ENCODE results near the gene HOXC13. TPM values are rescaled to one million over a fixed set of nuclear protein-coding genes. Genes with fewer than 3 reads are reported as not detected.

The HOXC13 gene
- total RNA-seq, 1 donor from 2014 or later = not detected

DNA sequence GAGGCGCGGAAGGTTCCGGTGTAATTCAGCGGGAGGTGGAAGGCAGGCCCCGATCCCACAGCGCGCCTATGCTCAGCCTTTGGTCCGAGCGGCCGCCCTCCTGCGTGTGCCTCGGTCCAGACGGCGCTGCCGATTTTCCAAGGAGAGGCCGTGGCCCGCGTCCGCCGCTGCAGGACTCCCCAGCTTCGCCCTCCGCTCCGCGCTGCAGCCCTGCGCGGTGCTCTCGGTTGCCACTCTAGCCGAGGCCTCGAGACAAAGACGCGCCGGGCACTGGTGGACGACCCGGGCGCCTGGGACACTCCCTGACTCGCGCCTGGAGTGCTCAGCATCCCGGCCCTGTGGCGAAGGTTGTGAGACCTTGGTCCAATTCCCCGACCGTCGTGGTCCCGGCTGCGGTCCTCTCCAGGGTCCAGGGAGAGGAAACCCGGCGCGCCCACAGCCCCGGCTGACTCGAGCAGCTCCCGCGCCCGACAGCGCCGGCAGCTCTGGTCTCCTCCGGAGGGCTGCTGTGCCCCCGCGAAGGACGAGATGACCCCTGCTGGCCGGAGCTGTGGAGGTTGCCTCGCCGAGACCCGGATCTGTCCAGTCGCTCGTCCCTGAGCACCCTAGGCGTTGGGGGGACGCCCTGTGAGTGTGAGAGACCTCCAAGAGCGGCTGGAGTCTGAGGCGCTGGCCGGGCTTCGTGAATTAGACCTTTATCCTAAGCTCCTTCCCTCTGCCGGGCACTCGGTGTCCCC, 22.6 kb downstream of the HOXC13 start:
- Histone ChIP-seq H3K27me3 (ENCODE audit: control insufficient read depth, insufficient read depth, low read length) (peaks cover 78% of the 10 kb centered on the region), H3K4me3 (ENCODE audit: low read depth, low read length) (no peak overlapping the region)
- no peak for FAIRE-seq

DNA sequence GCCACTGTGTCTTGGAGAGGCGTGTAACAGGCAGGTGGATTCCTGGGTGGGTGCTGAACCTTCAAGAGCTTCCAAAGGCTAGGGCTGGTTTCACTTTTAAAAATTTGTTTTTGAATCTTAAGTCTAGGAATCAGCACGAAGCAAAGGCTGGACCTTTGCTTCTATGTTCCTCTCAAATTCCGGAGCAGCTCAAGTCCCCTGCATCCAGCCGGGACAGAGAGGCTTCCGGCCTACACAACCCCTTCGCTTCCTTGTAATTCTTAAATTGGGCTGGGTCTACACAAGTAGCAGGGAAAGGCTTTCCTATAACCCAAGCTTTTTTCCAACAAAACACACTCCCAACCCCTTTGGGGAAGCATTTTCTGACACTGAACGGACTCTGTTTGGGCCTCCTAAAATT, 24.4 kb downstream of the HOXC13 start:
- DNase-seq (ENCODE audit: low read depth) = no peak

More for the DNA sequence above, 22.6 kb downstream of the HOXC13 start:
- no peaks in the 10 kb centered on the region for H3K36me3 ChIP-seq (ENCODE audit: control insufficient read depth, insufficient read depth, low read length)
- TF ChIP-seq, protein P1, sequence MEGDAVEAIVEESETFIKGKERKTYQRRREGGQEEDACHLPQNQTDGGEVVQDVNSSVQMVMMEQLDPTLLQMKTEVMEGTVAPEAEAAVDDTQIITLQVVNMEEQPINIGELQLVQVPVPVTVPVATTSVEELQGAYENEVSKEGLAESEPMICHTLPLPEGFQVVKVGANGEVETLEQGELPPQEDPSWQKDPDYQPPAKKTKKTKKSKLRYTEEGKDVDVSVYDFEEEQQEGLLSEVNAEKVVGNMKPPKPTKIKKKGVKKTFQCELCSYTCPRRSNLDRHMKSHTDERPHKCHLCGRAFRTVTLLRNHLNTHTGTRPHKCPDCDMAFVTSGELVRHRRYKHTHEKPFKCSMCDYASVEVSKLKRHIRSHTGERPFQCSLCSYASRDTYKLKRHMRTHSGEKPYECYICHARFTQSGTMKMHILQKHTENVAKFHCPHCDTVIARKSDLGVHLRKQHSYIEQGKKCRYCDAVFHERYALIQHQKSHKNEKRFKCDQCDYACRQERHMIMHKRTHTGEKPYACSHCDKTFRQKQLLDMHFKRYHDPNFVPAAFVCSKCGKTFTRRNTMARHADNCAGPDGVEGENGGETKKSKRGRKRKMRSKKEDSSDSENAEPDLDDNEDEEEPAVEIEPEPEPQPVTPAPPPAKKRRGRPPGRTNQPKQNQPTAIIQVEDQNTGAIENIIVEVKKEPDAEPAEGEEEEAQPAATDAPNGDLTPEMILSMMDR (IDR thresholded peaks at IDR 0.05; ENCODE audit: insufficient read depth, low read length, severe bottlenecking) = no peak
- no peak for DNase-seq (ENCODE audit: low read depth)

DNA sequence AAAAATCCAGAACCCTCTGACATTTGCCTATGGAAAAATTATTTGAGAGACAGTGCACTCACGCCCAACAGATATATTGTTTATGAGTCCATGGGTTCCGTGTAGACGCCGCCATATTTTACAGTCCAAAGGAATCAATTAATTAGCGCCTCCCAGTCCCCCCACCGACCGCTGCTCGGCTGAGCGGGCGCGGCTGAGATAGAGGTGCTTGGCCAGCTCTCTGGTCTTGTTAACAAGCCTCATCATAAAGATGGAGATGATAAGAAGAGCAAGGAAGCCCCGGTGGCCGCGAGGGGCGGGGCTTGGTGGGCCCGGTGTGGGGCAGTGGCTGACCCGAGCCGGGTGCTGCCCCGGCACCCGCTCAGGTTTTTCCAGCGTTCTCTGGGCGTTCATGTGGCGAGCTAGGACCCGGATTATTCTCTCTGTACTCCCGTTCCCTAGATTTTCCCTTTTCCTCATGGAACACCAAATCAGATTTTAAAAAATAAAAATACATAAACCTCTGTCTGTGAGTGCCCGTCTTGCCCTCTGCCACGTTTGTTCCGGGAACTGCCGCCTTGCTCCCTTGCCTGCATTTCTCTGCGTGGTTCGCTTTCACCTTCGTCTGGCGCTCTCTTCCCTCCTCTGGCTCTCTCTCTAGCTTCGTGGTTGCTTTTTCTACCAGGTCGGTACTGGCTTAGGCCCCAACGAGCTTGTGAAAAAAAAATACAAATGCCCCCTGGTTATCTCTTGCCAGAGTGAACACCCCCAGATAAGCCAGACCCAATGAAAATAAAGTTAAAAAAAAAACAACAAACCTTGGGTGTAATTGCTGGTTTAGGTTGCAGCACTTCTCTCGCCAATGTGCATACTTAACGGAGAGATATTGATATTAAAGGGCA, 25.0 kb downstream of the HOXC13 start:
- TF ChIP-seq, protein P1 (IDR thresholded peaks at IDR 0.05; ENCODE audit: insufficient read depth, low read length, severe bottlenecking) = no peak
- Histone ChIP-seq H3K36me3 (ENCODE audit: control insufficient read depth, insufficient read depth, low read length) (no peaks in the 10 kb centered on the region), H3K27me3 (ENCODE audit: control insufficient read depth, insufficient read depth, low read length) (peaks cover 79% of the 10 kb centered on the region), H3K4me3 (ENCODE audit: low read depth, low read length) (no peak overlapping the region)
- FAIRE-seq (no peak), DNase-seq (ENCODE audit: low read depth) (no peak)

More for the DNA sequence above, 24.4 kb downstream of the HOXC13 start:
- no peak for FAIRE-seq
- peaks cover 79% of the 10 kb centered on the region for H3K27me3 ChIP-seq (ENCODE audit: control insufficient read depth, insufficient read depth, low read length)
- H3K4me3 ChIP-seq (ENCODE audit: low read depth, low read length) = no peak overlapping the region
- no peaks in the 10 kb centered on the region for H3K36me3 ChIP-seq (ENCODE audit: control insufficient read depth, insufficient read depth, low read length)
- TF ChIP-seq, protein P1 (IDR thresholded peaks at IDR 0.05; ENCODE audit: insufficient read depth, low read length, severe bottlenecking) = no peak

DNA sequence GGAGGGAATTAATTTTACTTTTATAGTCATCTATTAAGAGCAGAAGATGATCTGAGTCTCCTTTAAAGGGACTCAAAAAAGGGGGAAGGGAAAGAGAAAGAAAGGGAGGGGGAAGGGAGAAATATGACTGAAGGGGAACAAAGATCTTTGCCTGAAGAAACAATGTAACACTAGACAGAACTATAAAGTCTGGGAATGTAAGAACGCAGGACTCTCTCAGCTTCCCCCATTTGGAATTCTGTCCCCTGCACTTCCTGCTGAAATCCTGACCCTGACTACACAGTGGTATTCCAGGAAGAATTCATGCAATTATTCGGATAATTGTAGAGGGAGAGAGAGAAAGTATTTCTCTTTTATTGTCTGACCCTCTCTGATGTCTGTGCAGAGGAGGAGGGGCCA, 25.7 kb downstream of the HOXC13 start:
- no peak for FAIRE-seq
- TF ChIP-seq, protein P1 (IDR thresholded peaks at IDR 0.05; ENCODE audit: insufficient read depth, low read length, severe bottlenecking) = no peak
- H3K36me3 ChIP-seq (ENCODE audit: control insufficient read depth, insufficient read depth, low read length) = no peaks in the 10 kb centered on the region
- DNase-seq (ENCODE audit: low read depth) = no peak
- no peak overlapping the region for H3K4me3 ChIP-seq (ENCODE audit: low read depth, low read length)
- peaks cover 83% of the 10 kb centered on the region for H3K27me3 ChIP-seq (ENCODE audit: control insufficient read depth, insufficient read depth, low read length)

DNA sequence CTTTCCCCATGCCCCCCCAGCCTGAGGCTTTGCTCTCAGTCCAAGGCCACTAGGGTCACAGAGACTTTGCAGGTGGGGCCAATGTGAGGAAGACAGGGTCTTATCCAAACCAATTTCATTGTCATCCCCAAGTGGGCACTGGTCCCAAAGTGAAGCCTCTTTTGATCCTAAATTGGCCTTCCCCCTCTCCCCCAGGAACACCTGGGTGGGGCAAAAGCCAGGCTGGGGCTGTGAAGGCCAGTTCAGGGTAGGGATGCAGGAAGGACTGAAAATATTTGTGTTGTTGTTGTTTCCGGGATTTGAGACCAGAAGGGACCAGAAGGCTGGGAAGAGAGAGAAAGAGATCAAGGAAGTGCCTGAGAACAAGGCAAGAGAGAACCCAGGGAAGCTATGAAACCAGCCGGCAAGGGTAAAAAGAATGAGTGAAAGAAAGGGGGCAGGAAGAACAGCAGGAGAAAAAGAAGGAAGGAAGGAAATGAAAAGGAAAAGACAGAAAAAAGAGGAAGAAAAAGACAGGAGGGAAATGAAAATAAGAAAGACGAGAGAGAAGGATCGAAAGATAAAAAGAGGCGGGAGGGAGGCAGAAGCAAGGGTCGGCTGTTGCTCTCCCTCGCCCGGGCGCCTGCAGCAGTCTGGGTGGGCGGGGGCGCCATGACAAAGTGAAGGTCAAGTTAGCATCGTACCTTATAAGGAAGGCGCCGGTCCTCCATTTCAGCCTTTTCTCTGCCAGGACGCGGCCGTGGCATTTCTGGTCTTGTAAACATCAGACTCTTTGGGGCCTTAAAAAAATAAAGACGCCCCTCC, 26.9 kb downstream of the HOXC13 start:
- DNase-seq (ENCODE audit: low read depth) (no peak), FAIRE-seq (no peak)
- Histone ChIP-seq H3K27me3 (ENCODE audit: control insufficient read depth, insufficient read depth, low read length) (peaks cover 84% of the 10 kb centered on the region), H3K36me3 (ENCODE audit: control insufficient read depth, insufficient read depth, low read length) (no peaks in the 10 kb centered on the region), H3K4me3 (ENCODE audit: low read depth, low read length) (no peak overlapping the region)
- TF ChIP-seq, protein P1 (IDR thresholded peaks at IDR 0.05; ENCODE audit: insufficient read depth, low read length, severe bottlenecking) = no peak

Data from bronchial epithelial cell (primary cell).